A549 (cell line): ENCODE measurements around the gene TTC1. TPM values are rescaled to one million over a fixed set of nuclear protein-coding genes. Genes with fewer than 3 reads are reported as not detected.
A peak's percentile ranks its signal among the peaks of the same experiment; 100 is the strongest.

Experiments
- ATAC-seq, 2 experiments: fragments of 200-7000 bp in 1 of 2; fragments of >200 bp in 1 of 2; cut with Nextera tagmentation in 1 of 2; cut with Tn5 transposase in 1 of 2; 3 replicates each; pipeline versions ENCODE4 v1.8.0 to v1.9.1; 2018 to 2020; ENCODE audit warnings: mild to moderate bottlenecking in 1 of 2, moderate library complexity in 1 of 2
- CTCF ChIA-PET: fragments of 300-600 bp; sonication (Branson Sonifier 250); formaldehyde crosslinking; extraction: SDS; loops from one replicate; lab custom pipeline; 2021; ENCODE audit warnings: antibody characterized with exemption, inconsistent platforms; lab: Yijun Ruan, JAX
- POLR2A ChIA-PET: fragments of 350-600 bp; formaldehyde crosslinking; extraction: SDS; loops from one replicate; lab custom pipeline; 2021; ENCODE audit warnings: antibody characterized with exemption, inconsistent platforms; lab: Yijun Ruan, JAX
- DNase-seq, 2 experiments: peaks; one replicate each; pipeline versions ENCODE4 v3.0.0 to v3.0.0-alpha.2; 2011 to 2016; ENCODE audit warnings: low read depth in 1 of 2, low spot score in 1 of 2
- FAIRE-seq: peaks from 2 replicates; lab custom pipeline; 2011; peaks lifted over from hg19 to GRCh38; lab: Jason Lieb, UNC
- H3K27ac ChIP-seq, 2 experiments: fragments of >200 bp; sonication (Bioruptor Twin); formaldehyde crosslinking; 3 replicates each; pipeline ENCODE4 v1.5.1; 2016 to 2017
- H3K4me1 ChIP-seq: fragments of >200 bp; sonication (Bioruptor Twin); formaldehyde crosslinking; 3 replicates; pipeline ENCODE4 v1.6.1; 2016
- H3K4me2 ChIP-seq: fragments of >200 bp; sonication (Bioruptor Twin); formaldehyde crosslinking; 3 replicates; pipeline ENCODE4 v1.6.1; 2016
- H3K4me3 ChIP-seq: fragments of >200 bp; sonication (Bioruptor Twin); formaldehyde crosslinking; 3 replicates; pipeline ENCODE4 v1.5.1; 2016
- H3K9me3 ChIP-seq: fragments of >200 bp; sonication (Bioruptor Twin); formaldehyde crosslinking; 3 replicates; pipeline ENCODE4 v1.6.1; 2016
- CEBPB ChIP-seq, 2 experiments: fragments of >200 bp in 1 of 2; sonication (Bioruptor Twin) in 1 of 2; formaldehyde crosslinking in 1 of 2; IDR thresholded peaks; 2 replicates each; pipeline ENCODE4 v1.6.1; 2012 to 2016
- CHD2 ChIP-seq: fragments of 150-350 bp; IDR thresholded peaks from 2 replicates; pipeline ENCODE4 v1.6.1; 2014; ENCODE audit warnings: low read length; ENCODE audit not compliant: partially characterized antibody
- CHD4 ChIP-seq: fragments of 200-600 bp; sonication (generic); IDR thresholded peaks from 2 replicates; pipeline ENCODE4 v1.6.1; 2016; ENCODE audit warnings: antibody characterized with exemption, mild to moderate bottlenecking, borderline replicate concordance
- EHF ChIP-seq: fragments of 250-450 bp; sonication (Bioruptor Pico); IDR thresholded peaks from 2 replicates; pipeline ENCODE4 v1.5.0; 2020; ENCODE audit warnings: mild to moderate bottlenecking
- GATA3 ChIP-seq: IDR thresholded peaks from 2 replicates; pipeline ENCODE4 v1.6.1; 2012; ENCODE audit warnings: borderline replicate concordance
- HEYL ChIP-seq: fragments of 250-450 bp; sonication (Bioruptor Pico); IDR thresholded peaks from 2 replicates; pipeline ENCODE4 v1.8.0; 2021; ENCODE audit warnings: mild to moderate bottlenecking, moderate library complexity
- HOXB5 ChIP-seq: fragments of 250-450 bp; sonication (Bioruptor Pico); IDR thresholded peaks from 2 replicates; pipeline ENCODE4 v1.5.0; 2020; ENCODE audit warnings: mild to moderate bottlenecking, moderate library complexity
- JUN ChIP-seq, 2 experiments: fragments of >200 bp; sonication (Bioruptor Twin); formaldehyde crosslinking; IDR thresholded peaks; 2 replicates in 1 of 2; 3 replicates in 1 of 2; pipeline ENCODE4 v1.6.1; 2016 to 2017
- NFE2L2 ChIP-seq: fragments of 150-350 bp; conservative IDR thresholded peaks from 2 replicates; pipeline ENCODE4 v1.6.1; 2014; ENCODE audit warnings: low read length
- PHF8 ChIP-seq: fragments of 200-600 bp; sonication (generic); IDR thresholded peaks from 2 replicates; pipeline ENCODE4 v1.6.1; 2016; ENCODE audit warnings: low read depth, mild to moderate bottlenecking, antibody characterized with exemption, moderate library complexity, borderline replicate concordance
- POLR2AphosphoS2 ChIP-seq: conservative IDR thresholded peaks from 2 replicates; pipeline ENCODE4 v1.6.1; 2012; ENCODE audit warnings: low read length, improper control_type of control experiment, inconsistent platforms
- RAD21 ChIP-seq, 2 experiments: fragments of >200 bp in 1 of 2; sonication (Bioruptor Twin) in 1 of 2; formaldehyde crosslinking in 1 of 2; IDR thresholded peaks in 1 of 2; conservative IDR thresholded peaks in 1 of 2; 2 replicates in 1 of 2; 3 replicates in 1 of 2; pipeline ENCODE4 v1.6.1; 2012 to 2018; ENCODE audit warnings: inconsistent platforms in 1 of 2
- RNF2 ChIP-seq: fragments of 200-600 bp; sonication (generic); IDR thresholded peaks from 2 replicates; pipeline ENCODE4 v1.6.1; 2016; ENCODE audit warnings: low read depth, mild to moderate bottlenecking, antibody characterized with exemption, moderate library complexity, borderline replicate concordance
- SREBF2 ChIP-seq: fragments of 450-650 bp; IDR thresholded peaks from 2 replicates; pipeline ENCODE4 v1.6.1; 2014; ENCODE audit warnings: mild to moderate bottlenecking, moderate library complexity
- ZC3H11A ChIP-seq: fragments of 450-650 bp; IDR thresholded peaks from 2 replicates; pipeline ENCODE4 v1.6.1; 2014; ENCODE audit warnings: antibody characterized with exemption, mild to moderate bottlenecking
- WGBS: methylation state at CpG from one replicate; pipeline ENCODE4 v1.1.6; 2017; ENCODE audit errors: missing lambda C conversion rate; 5-methylcytosine and 5-hydroxymethylcytosine counted together
- polyA plus RNA-seq, 4 experiments: library from polyadenylated mRNA; depleted of rRNA in 3 of 4; stranded (reverse); fragments of >200 nt; fragmentation: RNase III in 1 of 4; extraction: RNeasy Plus Mini Kit Qiagen cat#74134 plus additional on column Dnase treatment in 1 of 4; gene quantifications; 2 replicates in 3 of 4; 3 replicates in 1 of 4; pipeline ENCODE4 v1.2.3, GENCODE V29; 2011 to 2017
- TF ChIP-seq, protein P1 (sequence below): fragments of 450-650 bp; IDR thresholded peaks from 2 replicates; pipeline ENCODE4 v1.6.1; 2014; ENCODE audit warnings: antibody characterized with exemption
- TF ChIP-seq, protein P2 (sequence below): IDR thresholded peaks from 2 replicates; pipeline ENCODE4 v1.6.1; 2012
- TF ChIP-seq, protein P3 (sequence below): fragments of >200 bp; sonication (Bioruptor Twin); formaldehyde crosslinking; IDR thresholded peaks from 3 replicates; pipeline ENCODE4 v1.6.1; 2016

The TTC1 gene
- polyA plus RNA-seq, 2 of the 4 experiments (the other 2 are of a cell fraction), result 64.9 to 79.7 TPM

DNA sequence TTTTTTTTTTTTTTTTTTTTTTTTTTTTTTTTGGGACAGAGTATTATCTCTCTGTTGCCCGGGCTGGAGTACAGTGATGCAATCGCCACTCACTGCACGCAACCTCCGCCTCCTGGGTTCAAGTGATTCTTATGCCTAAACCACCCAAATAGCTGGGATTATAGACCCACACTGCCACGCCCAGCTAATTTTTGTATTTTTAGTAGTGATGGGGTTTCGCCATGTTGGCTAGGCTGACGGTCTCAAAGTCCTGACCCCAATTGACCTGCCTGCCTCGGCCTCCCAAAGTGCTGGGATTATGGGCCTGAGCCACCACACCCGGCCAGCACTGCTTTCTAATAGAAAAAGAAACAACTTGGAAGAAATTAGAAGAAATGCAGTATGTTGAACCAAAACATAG, 39.2 kb downstream of the TTC1 start:
- Histone ChIP-seq H3K9me3 (no peaks in the 10 kb centered on the region), H3K4me1 (no peaks in the 10 kb centered on the region), H3K27ac (no peak overlapping the region), H3K4me3 (no peak overlapping the region), H3K4me2 (no peak overlapping the region)
- WGBS, result 93% methylated on average over 9 of the region's 9 CpGs
- no peak for FAIRE-seq
- no peak for TF ChIP-seq EHF (CRISPR knock-in tag)
- no peak for TF ChIP-seq NFE2L2
- TF ChIP-seq, protein P1, sequence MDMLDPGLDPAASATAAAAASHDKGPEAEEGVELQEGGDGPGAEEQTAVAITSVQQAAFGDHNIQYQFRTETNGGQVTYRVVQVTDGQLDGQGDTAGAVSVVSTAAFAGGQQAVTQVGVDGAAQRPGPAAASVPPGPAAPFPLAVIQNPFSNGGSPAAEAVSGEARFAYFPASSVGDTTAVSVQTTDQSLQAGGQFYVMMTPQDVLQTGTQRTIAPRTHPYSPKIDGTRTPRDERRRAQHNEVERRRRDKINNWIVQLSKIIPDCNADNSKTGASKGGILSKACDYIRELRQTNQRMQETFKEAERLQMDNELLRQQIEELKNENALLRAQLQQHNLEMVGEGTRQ, result no peak
- TF ChIP-seq, protein P2, sequence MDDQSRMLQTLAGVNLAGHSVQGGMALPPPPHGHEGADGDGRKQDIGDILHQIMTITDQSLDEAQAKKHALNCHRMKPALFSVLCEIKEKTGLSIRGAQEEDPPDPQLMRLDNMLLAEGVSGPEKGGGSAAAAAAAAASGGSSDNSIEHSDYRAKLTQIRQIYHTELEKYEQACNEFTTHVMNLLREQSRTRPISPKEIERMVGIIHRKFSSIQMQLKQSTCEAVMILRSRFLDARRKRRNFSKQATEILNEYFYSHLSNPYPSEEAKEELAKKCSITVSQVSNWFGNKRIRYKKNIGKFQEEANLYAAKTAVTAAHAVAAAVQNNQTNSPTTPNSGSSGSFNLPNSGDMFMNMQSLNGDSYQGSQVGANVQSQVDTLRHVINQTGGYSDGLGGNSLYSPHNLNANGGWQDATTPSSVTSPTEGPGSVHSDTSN, result no peak
- no peak for TF ChIP-seq SREBF2
- no peak for TF ChIP-seq RAD21 (conservative IDR thresholded peaks at IDR 0.05 in 1 of 2, IDR thresholded peaks at IDR 0.05 in 1 of 2)
- TF ChIP-seq POLR2AphosphoS2, result no peak
- no peak for TF ChIP-seq PHF8
- no peak for TF ChIP-seq RNF2
- no peak for TF ChIP-seq GATA3
- TF ChIP-seq HOXB5, result no peak
- TF ChIP-seq CHD4, result no peak
- no peak for TF ChIP-seq JUN (IDR thresholded peaks at IDR 0.05)
- no peak for TF ChIP-seq CEBPB (IDR thresholded peaks at IDR 0.05)
- DNase-seq, result no peak
- POLR2A ChIA-PET, result no interaction called here
- ATAC-seq, result no peak
- CTCF ChIA-PET, result interaction anchor here (0.7 to 2.8 kb wide), 3 partner anchors 20 to 26 kb away, joined by 3 to 9 read pairs (median 3); no protein-coding TSS in a partner anchor

DNA sequence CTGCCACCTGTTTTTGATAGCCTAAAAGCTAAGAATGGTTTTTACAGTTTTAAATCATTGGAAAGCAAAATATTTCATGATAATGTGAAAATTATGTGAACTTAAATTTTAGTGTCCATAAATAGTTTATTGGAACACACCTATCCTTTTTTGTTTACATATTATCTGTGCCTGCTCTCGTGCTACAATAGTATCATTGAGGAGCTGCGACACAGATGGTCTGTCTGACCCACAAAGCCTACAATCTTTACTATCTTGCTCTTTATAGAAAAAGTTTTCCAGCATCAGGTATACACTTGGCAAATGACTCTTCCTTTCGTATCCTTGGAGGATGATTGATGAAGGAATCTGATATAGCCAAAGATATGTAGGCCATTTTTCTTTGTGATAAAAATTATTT, 40.2 kb downstream of the TTC1 start:
- ChIA-PET CTCF (interaction anchor here (0.8 to 2.8 kb wide), 2 partner anchors 23 to 27 kb away, joined by 4 to 9 read pairs; no protein-coding TSS in a partner anchor), POLR2A (no interaction called here)
- H3K4me2 ChIP-seq, result no peak overlapping the region
- FAIRE-seq (no peak), ATAC-seq (no peak), DNase-seq (no peak)
- no peak for TF ChIP-seq CHD2
- H3K4me3 ChIP-seq, result no peak overlapping the region
- no peak overlapping the region for H3K27ac ChIP-seq
- 70% methylated on average over 3 of the region's 3 CpGs for whole genome bisulfite sequencing
- peaks cover 7% of the 10 kb centered on the region for H3K4me1 ChIP-seq
- no peaks in the 10 kb centered on the region for H3K9me3 ChIP-seq

DNA sequence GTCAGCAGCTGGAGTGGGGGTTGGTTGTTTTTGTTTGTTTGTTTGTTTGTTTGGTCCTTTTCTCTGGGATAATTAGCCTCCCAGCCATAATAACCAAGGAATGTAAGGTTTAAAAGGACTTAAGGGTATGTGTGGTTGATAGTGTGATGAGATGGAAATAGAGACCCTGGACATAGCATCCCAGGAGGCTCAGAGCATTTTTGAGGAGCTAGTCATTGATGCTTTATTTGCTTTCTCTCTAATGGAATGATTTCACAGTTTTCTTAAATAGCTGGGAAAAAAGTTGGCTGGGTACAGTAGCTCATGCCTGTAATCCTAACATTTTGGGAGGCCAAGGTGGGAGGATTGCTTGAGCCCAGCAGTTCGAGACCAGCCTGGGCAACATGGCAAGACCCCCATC, 45.1 kb downstream of the TTC1 start:
- no peak for FAIRE-seq
- ChIA-PET CTCF (interaction anchor here (0.6 to 2.5 kb wide), 6 partner anchors 11 to 291 kb away, joined by 3 to 15 read pairs (median 4); partner anchors contain the start of gene PWWP2A), POLR2A (no interaction called here)
- Histone ChIP-seq H3K4me2 (peak overlapping the region; percentile 50), H3K4me1 (peaks cover 19% of the 10 kb centered on the region), H3K9me3 (no peaks in the 10 kb centered on the region), H3K4me3 (no peak overlapping the region), H3K27ac (peak overlapping the region in 1 of 2 experiments; percentile 74; a peak in 2 of 6 replicates)
- DNase-seq, result peak in 1 of 2 experiments; percentile 7
- TF ChIP-seq ZC3H11A (no peak), HEYL (no peak), CHD2 (no peak), CHD4 (no peak)
- TF ChIP-seq, protein P3, sequence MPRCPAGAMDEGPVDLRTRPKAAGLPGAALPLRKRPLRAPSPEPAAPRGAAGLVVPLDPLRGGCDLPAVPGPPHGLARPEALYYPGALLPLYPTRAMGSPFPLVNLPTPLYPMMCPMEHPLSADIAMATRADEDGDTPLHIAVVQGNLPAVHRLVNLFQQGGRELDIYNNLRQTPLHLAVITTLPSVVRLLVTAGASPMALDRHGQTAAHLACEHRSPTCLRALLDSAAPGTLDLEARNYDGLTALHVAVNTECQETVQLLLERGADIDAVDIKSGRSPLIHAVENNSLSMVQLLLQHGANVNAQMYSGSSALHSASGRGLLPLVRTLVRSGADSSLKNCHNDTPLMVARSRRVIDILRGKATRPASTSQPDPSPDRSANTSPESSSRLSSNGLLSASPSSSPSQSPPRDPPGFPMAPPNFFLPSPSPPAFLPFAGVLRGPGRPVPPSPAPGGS, result no peak
- 100% methylated on average over 1 of the region's 1 CpG for WGBS
- ATAC-seq, result peak in 1 of 2 experiments; percentile 66; a peak in 2 of 6 replicates
